H1 (cell line): ENCODE data around the gene CLINT1. TPM values are rescaled to one million over a fixed set of nuclear protein-coding genes. Genes with fewer than 3 reads are reported as not detected.

ENCODE experiments used
- CTCF ChIA-PET: fragments of 300-600 bp; sonication (Branson Sonifier 250); formaldehyde crosslinking; loops from one replicate; lab custom pipeline; 2021; ENCODE audit not compliant: partially characterized antibody; lab: Charles Lee
- POLR2A ChIA-PET: fragments of 300-600 bp; sonication (Branson Sonifier 250); formaldehyde crosslinking; loops from one replicate; lab custom pipeline; 2021; ENCODE audit warnings: inconsistent platforms; ENCODE audit not compliant: partially characterized antibody; lab: Charles Lee
- DNase-seq, 2 experiments: peaks; one replicate each; pipeline versions ENCODE4 v3.0.0 to v3.0.0-alpha.2; 2010 to 2022; ENCODE audit warnings: low spot score in 2 of 2, low read depth in 1 of 2, mixed read lengths in 1 of 2
- FAIRE-seq: peaks from 2 replicates; lab custom pipeline; 2011; peaks lifted over from hg19 to GRCh38; lab: Jason Lieb, UNC
- H2AFZ ChIP-seq: 2 replicates; pipeline ENCODE4 v1.8.1; 2012; ENCODE audit warnings: low read length, inconsistent platforms
- H2AK5ac ChIP-seq: 2 replicates; pipeline ENCODE4 v1.6.1; 2013; ENCODE audit warnings: low read depth, low read length
- H2BK120ac ChIP-seq: replicated peaks from 2 replicates; pipeline ENCODE3; 2013; ENCODE audit warnings: low read depth, low read length, inconsistent platforms
- H2BK12ac ChIP-seq: 2 replicates; pipeline ENCODE4 v1.6.1; 2013; ENCODE audit warnings: low read depth, low read length
- H2BK15ac ChIP-seq: 2 replicates; pipeline ENCODE4 v1.6.1; 2013; ENCODE audit warnings: low read length
- H2BK20ac ChIP-seq: 2 replicates; pipeline ENCODE4 v1.6.1; 2013; ENCODE audit warnings: low read length
- H2BK5ac ChIP-seq: 2 replicates; pipeline ENCODE4 v1.6.1; 2013; ENCODE audit warnings: low read depth, low read length
- H3K14ac ChIP-seq: 2 replicates; pipeline ENCODE4 v1.6.1; 2013; ENCODE audit warnings: inconsistent platforms; ENCODE audit not compliant: insufficient read length
- H3K18ac ChIP-seq: 2 replicates; pipeline ENCODE4 v1.6.1; 2013; ENCODE audit warnings: low read length; ENCODE audit errors: extremely low read depth
- H3K23ac ChIP-seq: 2 replicates; pipeline ENCODE4 v1.6.1; 2013; ENCODE audit warnings: inconsistent platforms; ENCODE audit not compliant: insufficient read length
- H3K23me2 ChIP-seq: 2 replicates; pipeline ENCODE4 v1.6.1; 2013; ENCODE audit warnings: low read depth, low read length
- H3K27ac ChIP-seq: 2 replicates; pipeline ENCODE4 v1.6.1; 2011; ENCODE audit warnings: low read depth, low read length, inconsistent platforms
- H3K27me3 ChIP-seq, 4 experiments: replicated peaks in 1 of 4; 1 replicate in 1 of 4; 2 replicates in 3 of 4; pipeline versions ENCODE4 v1.6.1 to v1.8.1; 2011 to 2013; ENCODE audit warnings: low read length in 3 of 4, mild to moderate bottlenecking in 3 of 4, inconsistent platforms in 2 of 4, mixed read lengths in 2 of 4, moderate library complexity in 1 of 4; ENCODE audit not compliant: control insufficient read depth in 3 of 4, insufficient read depth in 3 of 4; ENCODE audit errors: extremely low read depth in 1 of 4
- H3K36me3 ChIP-seq, 4 experiments: 2 replicates each; pipeline versions ENCODE4 v1.6.1 to v1.8.1; 2011 to 2013; ENCODE audit warnings: mild to moderate bottlenecking in 4 of 4, low read length in 3 of 4, moderate library complexity in 2 of 4, control low read depth in 1 of 4, inconsistent platforms in 1 of 4; ENCODE audit not compliant: insufficient read depth in 4 of 4, control insufficient read depth in 2 of 4
- H3K4ac ChIP-seq: replicated peaks from 2 replicates; pipeline ENCODE3; 2013; ENCODE audit warnings: low read length, low read depth, mixed read lengths, inconsistent platforms; ENCODE audit not compliant: insufficient read length
- H3K4me1 ChIP-seq, 4 experiments: replicated peaks in 1 of 4; 1 replicate in 1 of 4; 2 replicates in 3 of 4; pipeline versions ENCODE4 v1.6.1 to v1.8.1; 2011 to 2013; ENCODE audit warnings: low read length in 3 of 4, inconsistent platforms in 2 of 4, mixed read lengths in 1 of 4; ENCODE audit not compliant: insufficient read depth in 4 of 4, control insufficient read depth in 3 of 4
- H3K4me2 ChIP-seq, 2 experiments: 2 replicates each; pipeline versions ENCODE4 v1.6.1 to v1.8.1; 2011 to 2013; ENCODE audit warnings: low read depth in 2 of 2, low read length in 2 of 2, control low read depth in 1 of 2, inconsistent platforms in 1 of 2, mild to moderate bottlenecking in 1 of 2; ENCODE audit not compliant: insufficient read depth in 1 of 2
- H3K4me3 ChIP-seq, 4 experiments: fragments of 200-600, 300-600 bp in 1 of 4; sonication (generic), shearing (Covaris generic), sonication (Bioruptor Twin) in 1 of 4; 2 replicates each; pipeline versions ENCODE4 v1.5.1 to v1.8.1; 2011 to 2016; ENCODE audit warnings: low read length in 4 of 4, low read depth in 3 of 4, control low read depth in 2 of 4, inconsistent platforms in 2 of 4, mild to moderate bottlenecking in 2 of 4, mixed read lengths in 1 of 4, moderate library complexity in 1 of 4; ENCODE audit not compliant: insufficient read depth in 2 of 4; ENCODE audit errors: extremely low read depth in 1 of 4
- H3K56ac ChIP-seq: replicated peaks from 2 replicates; pipeline ENCODE3; 2013; ENCODE audit warnings: low read depth, mild to moderate bottlenecking, mixed read lengths, low read length, inconsistent platforms; ENCODE audit not compliant: insufficient read length
- H3K79me1 ChIP-seq: 2 replicates; pipeline ENCODE4 v1.6.1; 2013; ENCODE audit warnings: low read depth, low read length, control low read depth
- H3K79me2 ChIP-seq, 2 experiments: 2 replicates each; pipeline versions ENCODE4 v1.6.1 to v1.8.1; 2012 to 2013; ENCODE audit warnings: low read length in 2 of 2, mild to moderate bottlenecking in 2 of 2, inconsistent platforms in 1 of 2; ENCODE audit not compliant: insufficient read depth in 2 of 2, control insufficient read depth in 1 of 2
- H3K9ac ChIP-seq, 4 experiments: replicated peaks in 1 of 4; 1 replicate in 1 of 4; 2 replicates in 3 of 4; pipeline versions ENCODE4 v1.6.1 to v1.8.1; 2011 to 2013; ENCODE audit warnings: low read depth in 3 of 4, low read length in 3 of 4, control low read depth in 2 of 4, mild to moderate bottlenecking in 2 of 4, moderate library complexity in 2 of 4, inconsistent platforms in 1 of 4; ENCODE audit errors: extremely low read depth in 1 of 4
- H3K9me3 ChIP-seq, 2 experiments: 2 replicates each; pipeline versions ENCODE4 v1.6.1 to v1.8.1; 2012 to 2013; ENCODE audit warnings: mild to moderate bottlenecking in 2 of 2, moderate library complexity in 2 of 2, control low read depth in 1 of 2, inconsistent platforms in 1 of 2, low read depth in 1 of 2, low read length in 1 of 2, mixed read lengths in 1 of 2; ENCODE audit not compliant: insufficient read depth in 2 of 2
- H4K20me1 ChIP-seq, 2 experiments: replicated peaks in 1 of 2; 2 replicates each; pipeline versions ENCODE3 to v1.8.1; 2011 to 2013; ENCODE audit warnings: inconsistent platforms in 2 of 2, low read length in 2 of 2, mild to moderate bottlenecking in 1 of 2; ENCODE audit not compliant: insufficient read depth in 2 of 2, control insufficient read depth in 1 of 2
- H4K5ac ChIP-seq: 2 replicates; pipeline ENCODE4 v1.6.1; 2013; ENCODE audit warnings: low read length, low read depth, mixed read lengths, inconsistent platforms; ENCODE audit not compliant: insufficient read length
- H4K8ac ChIP-seq: 2 replicates; pipeline ENCODE4 v1.8.0; 2013; ENCODE audit warnings: mild to moderate bottlenecking, moderate library complexity, low read length, inconsistent platforms; ENCODE audit not compliant: insufficient read depth; ENCODE audit errors: extremely low read depth
- H4K91ac ChIP-seq: replicated peaks from 2 replicates; pipeline ENCODE3; 2013; ENCODE audit warnings: low read length, mixed read lengths, inconsistent platforms; ENCODE audit not compliant: insufficient read length
- ATF2 ChIP-seq: IDR thresholded peaks from 2 replicates; pipeline ENCODE4 v1.6.1; 2012; ENCODE audit warnings: low read length, inconsistent platforms
- CREB1 ChIP-seq: IDR thresholded peaks from 2 replicates; pipeline ENCODE4 v1.6.1; 2012; ENCODE audit warnings: inconsistent platforms
- CTBP2 ChIP-seq: IDR thresholded peaks from 2 replicates; pipeline ENCODE4 v1.7.0; 2011; ENCODE audit warnings: borderline replicate concordance, mild to moderate bottlenecking, moderate library complexity, mixed read lengths, low read length; ENCODE audit not compliant: insufficient read depth, insufficient read length
- E2F6 ChIP-seq: IDR thresholded peaks from 2 replicates; pipeline ENCODE4 v1.6.1; 2012; ENCODE audit warnings: inconsistent platforms
- KDM5A ChIP-seq: fragments of 200-600 bp; IDR thresholded peaks from 2 replicates; pipeline ENCODE4 v1.7.1; 2012; ENCODE audit warnings: mild to moderate bottlenecking, low read length, inconsistent platforms, mixed read lengths
- NANOG ChIP-seq: IDR thresholded peaks from 2 replicates; pipeline ENCODE4 v1.6.1; 2011; ENCODE audit warnings: low read length, low read depth, mild to moderate bottlenecking, inconsistent platforms; ENCODE audit not compliant: insufficient read depth, poor library complexity, severe bottlenecking
- PHF8 ChIP-seq: fragments of 200-600 bp; sonication (generic); conservative IDR thresholded peaks from 2 replicates; pipeline ENCODE4 v1.7.1; 2012; ENCODE audit warnings: low read depth, mild to moderate bottlenecking, inconsistent platforms, low read length, moderate library complexity
- POLR2AphosphoS5 ChIP-seq: IDR thresholded peaks from 2 replicates; pipeline ENCODE4 v1.6.1; 2011; ENCODE audit warnings: low read depth, low read length
- POU5F1 ChIP-seq: IDR thresholded peaks from 2 replicates; pipeline ENCODE4 v1.6.1; 2011; ENCODE audit warnings: low read depth, mild to moderate bottlenecking, low read length, moderate library complexity
- RNF2 ChIP-seq: fragments of 200-900, 300-1000 bp; sonication (generic); IDR thresholded peaks from 2 replicates; pipeline ENCODE4 v1.7.1; 2016; ENCODE audit warnings: borderline replicate concordance, low read depth, mild to moderate bottlenecking, antibody characterized with exemption, low read length; ENCODE audit not compliant: poor library complexity, severe bottlenecking; ENCODE audit errors: missing control alignments
- WGBS, 2 experiments: shearing (Covaris generic) in 1 of 2; methylation state at CpG; one replicate each; pipeline versions ENCODE4 v1.1.6 to v1.1.7; 2013 to 2015; ENCODE audit warnings: low lambda C conversion rate in 2 of 2, mixed read lengths in 2 of 2, inconsistent platforms in 1 of 2, low coverage in 1 of 2, missing lambda C conversion rate in 1 of 2; ENCODE audit not compliant: insufficient replicate concordance in 2 of 2, insufficient coverage in 1 of 2, insufficient read length in 1 of 2; ENCODE audit errors: extremely low coverage in 1 of 2, missing lambda C conversion rate in 1 of 2; 5-methylcytosine and 5-hydroxymethylcytosine counted together
- polyA plus RNA-seq, 7 experiments: library from polyadenylated mRNA; depleted of rRNA in 3 of 7; stranded (reverse) in 5 of 7; unstranded in 2 of 7; fragments of >200 nt in 5 of 7; fragments of 200-250 nt in 2 of 7; gene quantifications; 1 replicate in 5 of 7; 2 replicates in 1 of 7; 4 replicates in 1 of 7; pipeline versions ENCODE4 v1.2.1 to v1.2.3, GENCODE V29; 2011 to 2013; ENCODE audit warnings: missing spikeins in 2 of 7, mixed read lengths in 2 of 7
- total RNA-seq: library from RNA; stranded (reverse); fragmentation: NEBNext Ultra II Directional; extraction: Animal tissue kit (Norgen Biotek cat#: 25700); gene quantifications from 2 replicates; pipeline ENCODE4 v1.2.1, GENCODE V29; 2021

The CLINT1 gene
- total and polyA plus RNA-seq, 2 of the 8 experiments (the other 6 are each of a cell fraction or from before 2014, with no cell fraction given) = 85.9 to 140 TPM

- ChIA-PET CTCF (interaction anchor here (0.6 to 4.9 kb wide), 12 partner anchors 9 to 334 kb away, joined by 3 to 57 read pairs (median 4); partner anchors contain the start of genes C5orf52 and SOX30), POLR2A (no interaction called here)
- Histone ChIP-seq H3K9ac (no peak overlapping the region), H3K4me1 (peaks cover 0 to 7% (median 0%) of the 10 kb centered on the region in 4 experiments; a peak in 3 of 7 replicates), H2BK12ac (no peak overlapping the region), H3K23ac (no peak overlapping the region), H2BK120ac (no peak overlapping the region), H2BK20ac (no peak overlapping the region), H3K9me3 (0 out of 4 replicates have a peak, but pooled peaks cover 0 to 2% of the 10 kb centered on the region in 2 experiments), H3K27me3 (peaks cover 0 to 13% (median 7%) of the 10 kb centered on the region in 4 experiments; a peak in 5 of 7 replicates), H3K23me2 (peaks cover 6% of the 10 kb centered on the region; the same call in 1 of the 2 replicates), H3K79me2 (no peaks in the 10 kb centered on the region), H2AK5ac (no peak overlapping the region), H3K56ac (no peak overlapping the region), H4K91ac (no peak overlapping the region), H3K4me2 (no peak overlapping the region), H4K20me1 (peaks cover 0 to 3% of the 10 kb centered on the region in 2 experiments), H4K8ac (no peak overlapping the region), H4K5ac (no peak overlapping the region), H3K27ac (no peak overlapping the region), H3K18ac (no peak overlapping the region), H2AFZ (no peak overlapping the region), H2BK5ac (no peak overlapping the region), H3K4me3 (no peak overlapping the region), H3K79me1 (no peaks in the 10 kb centered on the region), H2BK15ac (no peak overlapping the region), H3K36me3 (peaks cover 3 to 22% (median 13%) of the 10 kb centered on the region in 4 experiments; a peak in 6 of 8 replicates), H3K4ac (no peak overlapping the region), H3K14ac (no peak overlapping the region)
- FAIRE-seq (no peak), DNase-seq (no peak)
- 85% methylated on average over 4 of the region's 4 CpGs; no CpG with 5 or more reads in 1 of the 2 experiments for WGBS, 2 experiments
- TF ChIP-seq CTBP2 (no peak), PHF8 (no peak), NANOG (no peak), POLR2AphosphoS5 (no peak), POU5F1 (no peak), KDM5A (no peak), CREB1 (no peak), RNF2 (no peak), E2F6 (no peak), ATF2 (no peak)
Observed at GRCh38 chr5:157741131-157741530, 117.8 kb downstream of the CLINT1 start.
